ENCODE measurements around the gene DOCK11.

- no peak for TF ChIP-seq CTCF (IDR thresholded peaks at IDR 0.05)
- TF ChIP-seq POLR2A (IDR thresholded peaks at IDR 0.05), result no peak
Observed at GRCh38 chrX:118541482-118541881, 45.9 kb downstream of the DOCK11 start.

Data from body of pancreas (tissue), 4 donors.